HL-60 (cell line): ENCODE results near the gene RHBDF2.
A peak's percentile ranks its signal among the peaks of the same experiment; 100 is the strongest.

Source experiments
- DNase-seq, 2 experiments: peaks; one replicate each; pipeline ENCODE4 v3.0.0-alpha.2; 2010 to 2020; ENCODE audit warnings: low read depth in 1 of 2, low spot score in 1 of 2
- H3K27ac ChIP-seq: fragments of 250-450 bp; sonication (Bioruptor Pico); replicated peaks from 2 replicates; pipeline ENCODE4 v1.5.1; 2020; ENCODE audit warnings: mild to moderate bottlenecking, moderate library complexity
- H3K27me3 ChIP-seq: fragments of 250-450 bp; sonication (Bioruptor Pico); 2 replicates; pipeline ENCODE4 v1.5.1; 2021; ENCODE audit warnings: mild to moderate bottlenecking, moderate library complexity; ENCODE audit not compliant: insufficient read depth, poor library complexity, severe bottlenecking
- H3K4me3 ChIP-seq: replicated peaks from 2 replicates; pipeline ENCODE4 v1.5.1; 2011; ENCODE audit warnings: mild to moderate bottlenecking, control low read depth, low read length; ENCODE audit not compliant: insufficient read depth
- GABPA ChIP-seq: IDR thresholded peaks from 2 replicates; pipeline ENCODE4 v1.6.1; 2012; ENCODE audit warnings: low read depth
- POLR2AphosphoS5 ChIP-seq: IDR thresholded peaks from 2 replicates; pipeline ENCODE4 v1.6.1; 2012; ENCODE audit warnings: low read depth
- SPI1 ChIP-seq: IDR thresholded peaks from 2 replicates; pipeline ENCODE4 v1.6.1; 2012; ENCODE audit warnings: low read depth, mild to moderate bottlenecking, borderline replicate concordance
- TF ChIP-seq, protein P1 (sequence below): IDR thresholded peaks from 2 replicates; pipeline ENCODE4 v1.6.1; 2012; ENCODE audit warnings: low read depth; ENCODE audit not compliant: insufficient replicate concordance
- TF ChIP-seq, protein P2 (sequence below): IDR thresholded peaks from one replicate; pipeline ENCODE4 v1.5.1; 2011; ENCODE audit warnings: low read length, control low read depth, inconsistent platforms; ENCODE audit not compliant: insufficient read depth

Gene RHBDF2

DNA sequence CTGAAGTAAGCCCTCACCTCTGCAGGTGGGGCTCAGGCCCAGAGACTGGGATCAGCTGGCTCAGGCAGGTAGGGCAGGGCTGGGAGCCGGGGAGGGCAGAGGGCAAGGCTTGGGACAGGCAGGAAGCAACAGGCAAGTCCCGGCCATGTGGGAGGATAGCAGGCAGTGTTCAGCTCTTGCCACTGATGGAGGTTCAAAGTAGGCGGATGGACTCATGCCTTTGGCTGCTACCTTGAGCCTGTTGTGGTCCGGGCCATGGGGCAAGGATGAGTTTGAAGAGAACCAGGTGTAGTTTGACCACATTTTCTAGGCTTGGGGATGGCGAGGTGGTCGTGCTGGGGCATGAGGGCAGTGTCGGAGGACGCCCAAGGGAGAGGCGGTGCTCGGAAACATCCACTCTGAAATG, 41.3 kb upstream of the RHBDF2 start:
- no peak overlapping the region for H3K4me3 ChIP-seq
- DNase-seq = no peak
- H3K27ac ChIP-seq = no peak overlapping the region
- TF ChIP-seq SPI1 = no peak
- TF ChIP-seq, protein P1, sequence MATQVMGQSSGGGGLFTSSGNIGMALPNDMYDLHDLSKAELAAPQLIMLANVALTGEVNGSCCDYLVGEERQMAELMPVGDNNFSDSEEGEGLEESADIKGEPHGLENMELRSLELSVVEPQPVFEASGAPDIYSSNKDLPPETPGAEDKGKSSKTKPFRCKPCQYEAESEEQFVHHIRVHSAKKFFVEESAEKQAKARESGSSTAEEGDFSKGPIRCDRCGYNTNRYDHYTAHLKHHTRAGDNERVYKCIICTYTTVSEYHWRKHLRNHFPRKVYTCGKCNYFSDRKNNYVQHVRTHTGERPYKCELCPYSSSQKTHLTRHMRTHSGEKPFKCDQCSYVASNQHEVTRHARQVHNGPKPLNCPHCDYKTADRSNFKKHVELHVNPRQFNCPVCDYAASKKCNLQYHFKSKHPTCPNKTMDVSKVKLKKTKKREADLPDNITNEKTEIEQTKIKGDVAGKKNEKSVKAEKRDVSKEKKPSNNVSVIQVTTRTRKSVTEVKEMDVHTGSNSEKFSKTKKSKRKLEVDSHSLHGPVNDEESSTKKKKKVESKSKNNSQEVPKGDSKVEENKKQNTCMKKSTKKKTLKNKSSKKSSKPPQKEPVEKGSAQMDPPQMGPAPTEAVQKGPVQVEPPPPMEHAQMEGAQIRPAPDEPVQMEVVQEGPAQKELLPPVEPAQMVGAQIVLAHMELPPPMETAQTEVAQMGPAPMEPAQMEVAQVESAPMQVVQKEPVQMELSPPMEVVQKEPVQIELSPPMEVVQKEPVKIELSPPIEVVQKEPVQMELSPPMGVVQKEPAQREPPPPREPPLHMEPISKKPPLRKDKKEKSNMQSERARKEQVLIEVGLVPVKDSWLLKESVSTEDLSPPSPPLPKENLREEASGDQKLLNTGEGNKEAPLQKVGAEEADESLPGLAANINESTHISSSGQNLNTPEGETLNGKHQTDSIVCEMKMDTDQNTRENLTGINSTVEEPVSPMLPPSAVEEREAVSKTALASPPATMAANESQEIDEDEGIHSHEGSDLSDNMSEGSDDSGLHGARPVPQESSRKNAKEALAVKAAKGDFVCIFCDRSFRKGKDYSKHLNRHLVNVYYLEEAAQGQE = no peak
- TF ChIP-seq, protein P2, sequence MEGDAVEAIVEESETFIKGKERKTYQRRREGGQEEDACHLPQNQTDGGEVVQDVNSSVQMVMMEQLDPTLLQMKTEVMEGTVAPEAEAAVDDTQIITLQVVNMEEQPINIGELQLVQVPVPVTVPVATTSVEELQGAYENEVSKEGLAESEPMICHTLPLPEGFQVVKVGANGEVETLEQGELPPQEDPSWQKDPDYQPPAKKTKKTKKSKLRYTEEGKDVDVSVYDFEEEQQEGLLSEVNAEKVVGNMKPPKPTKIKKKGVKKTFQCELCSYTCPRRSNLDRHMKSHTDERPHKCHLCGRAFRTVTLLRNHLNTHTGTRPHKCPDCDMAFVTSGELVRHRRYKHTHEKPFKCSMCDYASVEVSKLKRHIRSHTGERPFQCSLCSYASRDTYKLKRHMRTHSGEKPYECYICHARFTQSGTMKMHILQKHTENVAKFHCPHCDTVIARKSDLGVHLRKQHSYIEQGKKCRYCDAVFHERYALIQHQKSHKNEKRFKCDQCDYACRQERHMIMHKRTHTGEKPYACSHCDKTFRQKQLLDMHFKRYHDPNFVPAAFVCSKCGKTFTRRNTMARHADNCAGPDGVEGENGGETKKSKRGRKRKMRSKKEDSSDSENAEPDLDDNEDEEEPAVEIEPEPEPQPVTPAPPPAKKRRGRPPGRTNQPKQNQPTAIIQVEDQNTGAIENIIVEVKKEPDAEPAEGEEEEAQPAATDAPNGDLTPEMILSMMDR = no peak
- no peak for TF ChIP-seq POLR2AphosphoS5
- no peak for TF ChIP-seq GABPA
- H3K27me3 ChIP-seq = peaks cover 20% of the 10 kb centered on the region

DNA sequence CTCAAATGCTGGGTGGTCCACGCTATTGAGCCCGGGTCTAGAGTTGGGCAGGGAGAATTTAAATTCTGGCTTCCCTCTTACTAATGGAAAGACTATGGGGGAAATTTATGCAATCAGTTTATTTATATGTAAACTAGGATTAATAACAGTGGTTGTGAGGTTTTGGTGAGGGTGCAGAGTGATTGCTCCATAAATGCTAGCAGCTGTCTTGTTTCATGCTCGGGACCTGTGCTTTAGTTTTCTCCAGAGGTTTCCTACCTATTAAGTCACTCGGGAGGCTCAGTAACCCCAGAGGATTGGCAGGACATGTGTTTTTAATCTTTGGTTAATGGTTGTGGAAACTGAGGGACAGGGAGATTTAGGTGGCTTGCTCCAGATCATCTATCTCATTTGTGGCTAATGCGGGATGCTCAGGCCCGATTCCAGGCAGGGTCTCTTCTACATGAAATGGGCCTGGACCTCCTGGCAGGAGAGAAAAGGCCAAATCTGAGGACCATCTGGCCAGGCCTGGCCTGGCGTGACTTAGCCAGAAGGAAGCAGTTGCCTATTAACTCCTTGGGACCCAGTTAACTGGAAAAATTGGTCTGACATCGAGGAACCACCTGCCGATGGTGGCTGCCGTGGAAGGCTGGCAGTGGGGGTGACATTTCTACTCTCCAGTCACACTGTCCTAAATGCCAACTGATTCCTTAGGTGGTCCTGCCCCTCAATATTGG, 40.7 kb upstream of the RHBDF2 start:
- TF ChIP-seq, protein P1 = no peak
- TF ChIP-seq POLR2AphosphoS5 (no peak), GABPA (no peak), SPI1 (no peak)
- TF ChIP-seq, protein P2 = no peak
- peaks cover 21% of the 10 kb centered on the region for H3K27me3 ChIP-seq
- DNase-seq = no peak
- no peak overlapping the region for H3K27ac ChIP-seq
- no peak overlapping the region for H3K4me3 ChIP-seq

DNA sequence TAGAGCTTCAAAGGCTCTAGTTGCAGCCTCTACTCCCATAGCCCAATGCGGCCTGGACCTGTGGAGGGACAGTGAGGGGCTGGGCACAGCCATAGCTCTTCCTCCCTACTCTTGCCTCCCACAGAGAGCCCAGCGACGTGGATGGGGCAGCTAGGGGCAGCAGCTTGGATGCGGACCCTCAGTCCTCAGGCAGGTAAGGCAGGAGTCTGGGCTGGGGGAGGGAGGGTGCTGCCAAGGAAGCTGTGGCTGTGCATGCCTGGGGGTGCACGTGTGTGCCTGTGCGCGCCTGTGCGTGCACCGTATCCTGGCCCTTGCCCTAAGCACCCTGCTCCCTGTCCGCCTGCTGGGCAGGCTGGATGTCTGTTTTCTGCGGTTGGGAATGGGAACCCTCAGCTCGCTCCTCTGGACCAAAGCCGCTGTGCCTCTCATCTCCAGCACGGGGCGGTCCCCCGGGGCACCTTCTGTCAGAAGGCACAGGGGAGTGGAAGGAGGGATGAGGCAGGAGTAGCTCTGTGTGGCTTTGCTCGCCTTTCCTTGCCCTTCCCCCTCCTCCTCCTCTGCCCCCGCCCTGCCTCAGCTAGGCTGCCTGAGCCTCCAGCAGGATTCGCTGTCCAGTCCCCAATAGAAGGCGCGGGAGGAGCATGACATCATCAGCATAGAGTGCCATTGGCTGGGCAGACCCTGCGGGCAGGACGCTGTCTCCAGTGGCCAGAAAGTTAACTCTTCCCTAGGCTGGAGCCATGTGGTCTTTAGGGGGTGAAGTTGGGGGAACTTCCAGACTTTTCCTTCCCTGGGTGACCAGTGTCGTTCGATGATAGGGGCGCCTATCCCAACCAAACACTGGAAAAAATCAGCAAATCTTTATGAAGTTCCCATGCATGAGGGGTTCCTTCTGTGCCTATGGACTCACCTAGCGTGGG, 39.4 kb upstream of the RHBDF2 start:
- Histone ChIP-seq H3K27me3 (peaks cover 25% of the 10 kb centered on the region), H3K4me3 (no peak overlapping the region), H3K27ac (no peak overlapping the region)
- DNase-seq = peak in 1 of 2 experiments; percentile 19
- no peak for TF ChIP-seq SPI1
- TF ChIP-seq, protein P1 = no peak
- TF ChIP-seq POLR2AphosphoS5 = no peak
- TF ChIP-seq GABPA = no peak
- TF ChIP-seq, protein P2 = no peak
